IMR-90 (cell line): Measurements from ENCODE around the gene PRRG1. TPM values are rescaled to one million over a fixed set of nuclear protein-coding genes. Genes with fewer than 3 reads are reported as not detected.
A peak's percentile ranks its signal among the peaks of the same experiment; 100 is the strongest.

ENCODE experiments used
- ATAC-seq: fragments of 200-7000 bp; cut with Tn5 transposase; 2 replicates; pipeline ENCODE4 v1.9.1; 2020; ENCODE audit warnings: low read depth, mild to moderate bottlenecking, moderate library complexity
- BruUV-seq: library from RNA; stranded (reverse); fragments of 400-500 nt; replicated peaks from 2 replicates; lab custom pipeline; 2021; lab: Mats Ljungman, UMichigan
- CTCF ChIA-PET: fragments of 300-600 bp; formaldehyde crosslinking; extraction: SDS; loops from one replicate; lab custom pipeline; 2021; ENCODE audit warnings: antibody characterized with exemption; lab: Yijun Ruan, JAX
- POLR2A ChIA-PET: fragments of 300-600 bp; sonication (Branson Sonifier 250); formaldehyde crosslinking; loops from one replicate; lab custom pipeline; 2022; ENCODE audit warnings: antibody characterized with exemption; ENCODE audit not compliant: unreplicated experiment; lab: Charles Lee
- DNase-seq: peaks from one replicate; pipeline ENCODE4 v3.0.0; 2013
- H2AFZ ChIP-seq: replicated peaks from 2 replicates; pipeline ENCODE3; 2013; ENCODE audit warnings: low read length, mild to moderate bottlenecking; ENCODE audit not compliant: poor library complexity
- H2AK5ac ChIP-seq: 2 replicates; pipeline ENCODE4 v1.6.1; 2013; ENCODE audit warnings: low read depth, low read length, inconsistent platforms
- H2AK9ac ChIP-seq: replicated peaks from 2 replicates; pipeline ENCODE3; 2013; ENCODE audit warnings: mild to moderate bottlenecking, low read depth, low read length, moderate library complexity; ENCODE audit not compliant: poor library complexity
- H2BK120ac ChIP-seq: 2 replicates; pipeline ENCODE4 v1.6.1; 2013; ENCODE audit warnings: low read depth, low read length, inconsistent platforms
- H2BK15ac ChIP-seq: 3 replicates; pipeline ENCODE4 v1.6.1; 2013; ENCODE audit warnings: low read depth, low read length, inconsistent platforms
- H2BK20ac ChIP-seq: 2 replicates; pipeline ENCODE4 v1.6.1; 2013; ENCODE audit warnings: low read depth, mild to moderate bottlenecking, inconsistent platforms, low read length, moderate library complexity
- H2BK5ac ChIP-seq: 2 replicates; pipeline ENCODE4 v1.6.1; 2013; ENCODE audit warnings: mild to moderate bottlenecking, low read depth, low read length, inconsistent platforms; ENCODE audit not compliant: poor library complexity, severe bottlenecking
- H3K14ac ChIP-seq: replicated peaks from 2 replicates; pipeline ENCODE4 v1.6.1; 2013; ENCODE audit warnings: low read depth, low read length, inconsistent platforms
- H3K18ac ChIP-seq: 2 replicates; pipeline ENCODE4 v1.6.1; 2013; ENCODE audit warnings: low read depth, low read length, control low read depth
- H3K23ac ChIP-seq: 2 replicates; pipeline ENCODE4 v1.6.1; 2013; ENCODE audit warnings: low read depth, low read length, inconsistent platforms
- H3K27ac ChIP-seq: 2 replicates; pipeline ENCODE4 v1.5.1; 2013; ENCODE audit warnings: mild to moderate bottlenecking, control low read depth, low read length; ENCODE audit not compliant: insufficient read depth
- H3K27me3 ChIP-seq: 2 replicates; pipeline ENCODE4 v1.6.1; 2013; ENCODE audit warnings: low read length; ENCODE audit not compliant: control insufficient read depth, insufficient read depth
- H3K36me3 ChIP-seq: 2 replicates; pipeline ENCODE4 v1.6.1; 2013; ENCODE audit warnings: low read length, mixed read lengths; ENCODE audit not compliant: control insufficient read depth, insufficient read depth
- H3K4ac ChIP-seq: 2 replicates; pipeline ENCODE4 v1.6.1; 2013; ENCODE audit warnings: low read depth, low read length, inconsistent platforms
- H3K4me1 ChIP-seq: 2 replicates; pipeline ENCODE4 v1.6.1; 2013; ENCODE audit warnings: low read length, mixed read lengths; ENCODE audit not compliant: control insufficient read depth, insufficient read depth
- H3K4me2 ChIP-seq: 2 replicates; pipeline ENCODE4 v1.6.1; 2013; ENCODE audit warnings: low read depth, mild to moderate bottlenecking, control low read depth, low read length, moderate library complexity
- H3K4me3 ChIP-seq: 2 replicates; pipeline ENCODE4 v1.5.1; 2013; ENCODE audit warnings: low read depth, mild to moderate bottlenecking, control low read depth, low read length, moderate library complexity; ENCODE audit not compliant: insufficient read depth
- H3K56ac ChIP-seq: 2 replicates; pipeline ENCODE4 v1.6.1; 2013; ENCODE audit warnings: low read length, inconsistent platforms; ENCODE audit not compliant: insufficient read depth; ENCODE audit errors: extremely low read depth
- H3K79me1 ChIP-seq, 2 experiments: 2 replicates each; pipeline ENCODE4 v1.6.1; 2013; ENCODE audit warnings: low read length in 2 of 2, inconsistent platforms in 1 of 2, low read depth in 1 of 2
- H3K9ac ChIP-seq: 2 replicates; pipeline ENCODE4 v1.6.1; 2013; ENCODE audit warnings: low read depth, low read length, control low read depth
- H3K9me1 ChIP-seq: 2 replicates; pipeline ENCODE4 v1.6.1; 2013; ENCODE audit warnings: low read length, inconsistent platforms; ENCODE audit not compliant: insufficient read depth
- H3K9me3 ChIP-seq: 2 replicates; pipeline ENCODE4 v1.6.1; 2013; ENCODE audit warnings: low read length; ENCODE audit not compliant: control insufficient read depth, insufficient read depth
- H4K20me1 ChIP-seq: 2 replicates; pipeline ENCODE4 v1.6.1; 2013; ENCODE audit warnings: low read length, inconsistent platforms; ENCODE audit not compliant: insufficient read depth
- H4K5ac ChIP-seq: 2 replicates; pipeline ENCODE4 v1.6.1; 2013; ENCODE audit warnings: mild to moderate bottlenecking, low read depth, low read length, control low read depth
- H4K8ac ChIP-seq, 2 experiments: 2 replicates each; pipeline ENCODE4 v1.6.1; 2013; ENCODE audit warnings: low read depth in 2 of 2, low read length in 2 of 2, control low read depth in 1 of 2, inconsistent platforms in 1 of 2
- H4K91ac ChIP-seq: 2 replicates; pipeline ENCODE4 v1.6.1; 2013; ENCODE audit warnings: low read depth, low read length, inconsistent platforms; ENCODE audit not compliant: insufficient read depth
- BHLHE40 ChIP-seq: fragments of 150-350 bp; IDR thresholded peaks from 2 replicates; pipeline ENCODE4 v1.6.1; 2016; ENCODE audit warnings: mild to moderate bottlenecking, low read depth, low read length
- CEBPB ChIP-seq: IDR thresholded peaks from 2 replicates; pipeline ENCODE4 v1.6.1; 2012; ENCODE audit warnings: low read depth, low read length, improper control_type of control experiment
- CTCF ChIP-seq: conservative IDR thresholded peaks from 2 replicates; pipeline ENCODE4 v1.5.1; 2012; ENCODE audit warnings: mild to moderate bottlenecking, low read depth, low read length, improper control_type of control experiment
- FOS ChIP-seq: fragments of 150-350 bp; IDR thresholded peaks from 2 replicates; pipeline ENCODE4 v1.6.1; 2016; ENCODE audit warnings: low read depth, low read length
- MAZ ChIP-seq: IDR thresholded peaks from 2 replicates; pipeline ENCODE4 v1.6.1; 2012; ENCODE audit warnings: low read depth, mild to moderate bottlenecking, low read length, improper control_type of control experiment, moderate library complexity, borderline replicate concordance
- MXI1 ChIP-seq: IDR thresholded peaks from 2 replicates; pipeline ENCODE4 v1.6.1; 2012; ENCODE audit warnings: low read depth, mild to moderate bottlenecking, low read length, moderate library complexity, borderline replicate concordance
- POLR2A ChIP-seq: IDR thresholded peaks from 2 replicates; pipeline ENCODE4 v1.6.1; 2012; ENCODE audit warnings: mild to moderate bottlenecking, low read depth, low read length
- RCOR1 ChIP-seq: IDR thresholded peaks from 2 replicates; pipeline ENCODE4 v1.6.1; 2012; ENCODE audit warnings: mild to moderate bottlenecking, low read length, improper control_type of control experiment; ENCODE audit not compliant: insufficient replicate concordance
- RFX5 ChIP-seq: IDR thresholded peaks from 2 replicates; pipeline ENCODE4 v1.8.0; 2012; ENCODE audit warnings: low read depth, mild to moderate bottlenecking, low read length, moderate library complexity
- SMC3 ChIP-seq: fragments of 150-350 bp; IDR thresholded peaks from 2 replicates; pipeline ENCODE4 v1.6.1; 2016; ENCODE audit warnings: low read depth, mild to moderate bottlenecking, antibody characterized with exemption, low read length, moderate library complexity
- WGBS, 2 experiments: methylation state at CpG; one replicate each; pipeline versions ENCODE4 v1.1.5 to v1.1.7; 2013; ENCODE audit warnings: missing lambda C conversion rate in 2 of 2; ENCODE audit not compliant: insufficient read length in 1 of 2; ENCODE audit errors: extremely low coverage in 2 of 2; 5-methylcytosine and 5-hydroxymethylcytosine counted together
- dilution Hi-C: fragments of 300-500 bp; cut with HindIII; formaldehyde crosslinking; loops from one replicate; pipeline ENCODE4 v1.14.3; 2018; ENCODE audit warnings: low sequenced_read_pairs; ENCODE audit not compliant: unreplicated experiment
- in situ Hi-C: fragments of 300-500 bp; cut with MboI; formaldehyde crosslinking; loops from 3 replicates; pipeline ENCODE4 v1.14.3; 2019; ENCODE audit warnings: low sequenced_read_pairs, inconsistent platforms, mixed read lengths
- intact Hi-C: fragments of 100-400 bp; cut with micrococcal nuclease; formaldehyde crosslinking; loops from 2 replicates; pipeline ENCODE4 v1.10.0; 2022
- polyA plus RNA-seq, 3 experiments: library from polyadenylated mRNA; depleted of rRNA; stranded (reverse); fragments of >200 nt; gene quantifications; 2 replicates each; pipeline ENCODE4 v1.2.3, GENCODE V29; 2012; ENCODE audit warnings: low replicate concordance in 1 of 3
- total RNA-seq: library from RNA; depleted of rRNA; stranded (reverse); fragments of >200 nt; gene quantifications from 2 replicates; pipeline ENCODE4 v1.2.3, GENCODE V29; 2012
- TF ChIP-seq, protein P1 (sequence below): fragments of 150-350 bp; IDR thresholded peaks from 2 replicates; pipeline ENCODE4 v1.6.1; 2016; ENCODE audit warnings: low read depth, mild to moderate bottlenecking, low read length, moderate library complexity, borderline replicate concordance

The PRRG1 gene
- total and polyA plus RNA-seq, 2 of the 4 experiments (the other 2 are of a cell fraction), result 9.0 to 11.1 TPM

DNA sequence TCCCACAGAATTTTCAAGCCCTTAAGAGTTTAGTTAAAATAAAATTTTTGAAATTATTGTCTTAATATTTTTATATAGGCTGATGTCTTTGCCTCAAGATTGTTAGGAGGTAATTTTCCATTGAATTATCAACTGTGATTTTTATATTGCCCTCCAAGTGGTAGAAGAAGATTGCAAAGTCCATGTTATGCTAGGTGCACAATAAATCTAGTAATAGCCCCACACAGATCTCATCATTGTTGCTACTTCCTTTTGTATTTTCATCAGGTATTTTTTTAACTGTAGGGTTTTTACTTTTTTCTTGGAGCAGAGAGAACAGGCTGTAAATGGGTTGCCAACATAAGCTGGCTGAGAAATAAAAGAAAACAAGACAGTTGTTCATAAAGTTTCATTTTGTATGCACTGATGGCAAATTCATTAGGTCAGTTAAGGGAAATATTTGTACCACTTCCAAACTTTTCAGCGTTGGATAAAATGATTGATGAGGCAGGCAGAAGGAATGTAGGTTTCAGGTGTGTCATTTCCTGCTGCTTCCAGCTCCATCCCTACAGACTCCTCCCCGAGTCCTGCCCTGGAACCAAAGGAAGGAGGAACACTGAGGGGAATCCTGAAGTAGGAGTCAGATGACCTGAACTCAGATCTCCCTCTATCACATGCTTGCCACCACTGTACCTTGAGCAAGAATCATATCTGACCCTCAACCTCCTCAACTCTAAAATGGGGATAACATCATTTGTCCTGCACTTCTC is 105.5 kb downstream of the PRRG1 start:
- H4K8ac ChIP-seq, result no peak overlapping the region
- H2BK5ac ChIP-seq, result no peak overlapping the region
- no peak overlapping the region for H3K4me2 ChIP-seq
- H4K91ac ChIP-seq, result no peak overlapping the region
- TF ChIP-seq MXI1 (no peak), CEBPB (no peak), POLR2A (no peak), MAZ (no peak), CTCF (no peak), RFX5 (no peak), RCOR1 (no peak), SMC3 (no peak), BHLHE40 (no peak), FOS (no peak)
- TF ChIP-seq, protein P1, sequence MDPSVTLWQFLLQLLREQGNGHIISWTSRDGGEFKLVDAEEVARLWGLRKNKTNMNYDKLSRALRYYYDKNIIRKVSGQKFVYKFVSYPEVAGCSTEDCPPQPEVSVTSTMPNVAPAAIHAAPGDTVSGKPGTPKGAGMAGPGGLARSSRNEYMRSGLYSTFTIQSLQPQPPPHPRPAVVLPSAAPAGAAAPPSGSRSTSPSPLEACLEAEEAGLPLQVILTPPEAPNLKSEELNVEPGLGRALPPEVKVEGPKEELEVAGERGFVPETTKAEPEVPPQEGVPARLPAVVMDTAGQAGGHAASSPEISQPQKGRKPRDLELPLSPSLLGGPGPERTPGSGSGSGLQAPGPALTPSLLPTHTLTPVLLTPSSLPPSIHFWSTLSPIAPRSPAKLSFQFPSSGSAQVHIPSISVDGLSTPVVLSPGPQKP, result no peak
- no peaks in the 10 kb centered on the region; a peak in 1 of 4 replicates for H3K79me1 ChIP-seq
- no peak overlapping the region for H2AK9ac ChIP-seq
- H3K27ac ChIP-seq, result no peak overlapping the region
- no peaks in the 10 kb centered on the region for H4K20me1 ChIP-seq
- no peaks in the 10 kb centered on the region; the same call in 1 of the 2 replicates for H3K9me1 ChIP-seq
- no peak overlapping the region for H2BK120ac ChIP-seq
- H2AK5ac ChIP-seq, result no peak overlapping the region
- H3K23ac ChIP-seq, result no peak overlapping the region
- intact Hi-C loops (no loop called here), in situ Hi-C loops (no loop called here), dilution Hi-C loops (no loop called here)
- no peaks in the 10 kb centered on the region for H3K9me3 ChIP-seq
- POLR2A ChIA-PET, result no interaction called here
- H2BK20ac ChIP-seq, result no peak overlapping the region
- H3K4me1 ChIP-seq, result no peaks in the 10 kb centered on the region; the same call in 1 of the 2 replicates
- CTCF ChIA-PET, result no interaction called here
- H4K5ac ChIP-seq, result no peak overlapping the region
- BruUV-seq, result TSS peak; percentile 41
- no CpG with 5 or more reads among the region's 2 CpGs for WGBS, 2 experiments
- H2BK15ac ChIP-seq, result no peak overlapping the region
- peaks cover 3% of the 10 kb centered on the region; the same call in 1 of the 2 replicates for H3K36me3 ChIP-seq
- H3K56ac ChIP-seq, result no peak overlapping the region
- no peak for ATAC-seq
- H2AFZ ChIP-seq, result no peak overlapping the region
- no peak overlapping the region for H3K4me3 ChIP-seq
- no peaks in the 10 kb centered on the region for H3K27me3 ChIP-seq
- DNase-seq, result peak; percentile 29
- no peak overlapping the region for H3K4ac ChIP-seq
- H3K18ac ChIP-seq, result no peak overlapping the region
- no peak overlapping the region for H3K9ac ChIP-seq
- H3K14ac ChIP-seq, result no peak overlapping the region
